Adrenal gland (tissue), 5 donors: ENCODE results near the gene LRRC4C.

Experiments used
- POLR2A ChIP-seq, 2 donors: fragments of 450-650 bp; IDR thresholded peaks; one replicate each; pipeline ENCODE4 v1.6.1; 2017; ENCODE audit warnings: antibody characterized with exemption in 2 of 2, mild to moderate bottlenecking in 2 of 2, moderate library complexity in 1 of 2
- TF ChIP-seq, protein P1 (sequence below), 6 experiments: fragments of 450-650 bp in 4 of 6; fragments of 200-600 bp in 2 of 6; sonication (generic) in 1 of 6; IDR thresholded peaks; 1 replicate in 5 of 6; 2 replicates in 1 of 6; pipeline versions ENCODE4 v1.5.1 to v1.8.0; 2016 to 2021; ENCODE audit warnings: antibody characterized with exemption in 6 of 6, mild to moderate bottlenecking in 2 of 6, moderate library complexity in 1 of 6
- donor health status: DM: no; HTN: no; CAD: no.

DNA sequence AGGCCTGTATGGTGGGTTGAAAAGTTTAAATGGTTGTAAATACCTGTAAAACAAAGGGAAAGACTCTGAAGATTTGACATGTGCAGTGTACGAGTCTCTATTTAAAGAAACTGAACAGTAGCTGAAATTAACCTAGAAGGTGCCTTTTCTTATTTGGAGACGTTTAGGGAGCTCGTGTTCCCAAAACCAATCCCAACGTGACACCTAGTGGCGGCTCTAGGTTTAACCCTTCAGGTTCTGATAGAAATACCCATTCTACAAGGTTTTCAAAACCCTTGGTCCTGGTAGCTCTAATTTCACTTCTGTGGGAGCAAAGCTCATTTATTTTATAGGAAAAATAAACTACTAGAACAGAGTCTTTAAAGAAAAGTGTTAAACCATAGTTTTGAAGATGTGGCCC is 258.3 kb downstream of the LRRC4C start:
- TF ChIP-seq POLR2A (IDR thresholded peaks at IDR 0.05) = no peak
- TF ChIP-seq, protein P1, sequence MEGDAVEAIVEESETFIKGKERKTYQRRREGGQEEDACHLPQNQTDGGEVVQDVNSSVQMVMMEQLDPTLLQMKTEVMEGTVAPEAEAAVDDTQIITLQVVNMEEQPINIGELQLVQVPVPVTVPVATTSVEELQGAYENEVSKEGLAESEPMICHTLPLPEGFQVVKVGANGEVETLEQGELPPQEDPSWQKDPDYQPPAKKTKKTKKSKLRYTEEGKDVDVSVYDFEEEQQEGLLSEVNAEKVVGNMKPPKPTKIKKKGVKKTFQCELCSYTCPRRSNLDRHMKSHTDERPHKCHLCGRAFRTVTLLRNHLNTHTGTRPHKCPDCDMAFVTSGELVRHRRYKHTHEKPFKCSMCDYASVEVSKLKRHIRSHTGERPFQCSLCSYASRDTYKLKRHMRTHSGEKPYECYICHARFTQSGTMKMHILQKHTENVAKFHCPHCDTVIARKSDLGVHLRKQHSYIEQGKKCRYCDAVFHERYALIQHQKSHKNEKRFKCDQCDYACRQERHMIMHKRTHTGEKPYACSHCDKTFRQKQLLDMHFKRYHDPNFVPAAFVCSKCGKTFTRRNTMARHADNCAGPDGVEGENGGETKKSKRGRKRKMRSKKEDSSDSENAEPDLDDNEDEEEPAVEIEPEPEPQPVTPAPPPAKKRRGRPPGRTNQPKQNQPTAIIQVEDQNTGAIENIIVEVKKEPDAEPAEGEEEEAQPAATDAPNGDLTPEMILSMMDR (IDR thresholded peaks at IDR 0.05) = peak in 5 of 6 experiments; percentile 43 to 52 (median 52)
